Activated T-cell treated with anti-CD3 and anti-CD28 coated beads, Interleukin-2, amount 50 U/mL, for 72 hours (primary cell): ENCODE data around the gene BHLHE41. TPM values are rescaled to one million over a fixed set of nuclear protein-coding genes. Genes with fewer than 3 reads are reported as not detected.

ENCODE experiments used
- ATAC-seq, 2 donors: fragments of 150-1000 bp; cut with Tn5 transposase; replicated peaks in 1 of 2; 2 replicates each; pipeline ENCODE4 v1.10.0; 2021; ENCODE audit warnings: moderate library complexity in 2 of 2, mild to moderate bottlenecking in 1 of 2
- DNase-seq, 2 donors: peaks; one replicate each; pipeline ENCODE4 v3.0.0; 2021 to 2022; ENCODE audit warnings: mixed read lengths in 1 of 2
- H3K27ac Mint-ChIP-seq: one replicate; pipeline ENCODE4 v1.8.0; 2022; ENCODE audit warnings: mild to moderate bottlenecking, moderate library complexity, mixed read lengths
- H3K27me3 Mint-ChIP-seq: one replicate; pipeline ENCODE4 v1.8.0; 2022; ENCODE audit warnings: low read depth, mixed read lengths
- H3K36me3 Mint-ChIP-seq, 2 donors: one replicate each; pipeline ENCODE4 v1.8.0; 2022; ENCODE audit warnings: mixed read lengths in 2 of 2, mild to moderate bottlenecking in 1 of 2; ENCODE audit not compliant: insufficient read depth in 2 of 2
- H3K4me1 Mint-ChIP-seq: one replicate; pipeline ENCODE4 v1.8.0; 2022; ENCODE audit warnings: low read depth, mixed read lengths
- H3K4me3 Mint-ChIP-seq, 2 donors: one replicate each; pipeline ENCODE4 v1.8.0; 2022; ENCODE audit warnings: mild to moderate bottlenecking in 2 of 2, mixed read lengths in 2 of 2, moderate library complexity in 2 of 2
- H3K9me3 Mint-ChIP-seq, 2 donors: one replicate each; pipeline ENCODE4 v1.8.0; 2022; ENCODE audit warnings: mixed read lengths in 2 of 2
- total RNA-seq, 2 donors: library from RNA; stranded (reverse); gene quantifications; one replicate each; pipeline ENCODE4 v1.2.3, GENCODE V29; 2022

BHLHE41 gene
- total RNA-seq, 2 donors from 2014 or later, result not detected

GRCh38 chr12:26150736-26151450 is 26.1 kb upstream of the BHLHE41 start:
- peaks cover 3% of the 10 kb centered on the region for H3K27me3 Mint-ChIP-seq
- no peak overlapping the region for H3K27ac Mint-ChIP-seq
- ATAC-seq (no peak), DNase-seq (no peak)
- no peak overlapping the region for H3K4me3 Mint-ChIP-seq
- no peaks in the 10 kb centered on the region for H3K9me3 Mint-ChIP-seq
- H3K4me1 Mint-ChIP-seq, result no peaks in the 10 kb centered on the region
- H3K36me3 Mint-ChIP-seq, result no peaks in the 10 kb centered on the region

- no peaks in the 10 kb centered on the region for H3K4me1 Mint-ChIP-seq
- H3K27me3 Mint-ChIP-seq, result no peaks in the 10 kb centered on the region
- no peak overlapping the region for H3K27ac Mint-ChIP-seq
- DNase-seq (no peak), ATAC-seq (no peak)
- no peak overlapping the region for H3K4me3 Mint-ChIP-seq
- no peaks in the 10 kb centered on the region for H3K9me3 Mint-ChIP-seq
- H3K36me3 Mint-ChIP-seq, result no peaks in the 10 kb centered on the region
Observed at GRCh38 chr12:26149968-26150500, 25.2 kb upstream of the BHLHE41 start.

- Mint-ChIP-seq H3K36me3 (no peaks in the 10 kb centered on the region), H3K9me3 (no peaks in the 10 kb centered on the region), H3K4me1 (no peaks in the 10 kb centered on the region), H3K27ac (no peak overlapping the region), H3K4me3 (no peak overlapping the region), H3K27me3 (no peaks in the 10 kb centered on the region)
- DNase-seq, result no peak
- no peak for ATAC-seq
Observed at GRCh38 chr12:26148291-26148690, 23.5 kb upstream of the BHLHE41 start.

- Mint-ChIP-seq H3K9me3 (no peaks in the 10 kb centered on the region), H3K27me3 (no peaks in the 10 kb centered on the region), H3K4me3 (no peak overlapping the region), H3K36me3 (no peaks in the 10 kb centered on the region), H3K4me1 (no peaks in the 10 kb centered on the region), H3K27ac (no peak overlapping the region)
- ATAC-seq (no peak), DNase-seq (no peak)
Observed at GRCh38 chr12:26143291-26143690, 18.5 kb upstream of the BHLHE41 start.

- ATAC-seq (no peak), DNase-seq (no peak)
- Mint-ChIP-seq H3K4me1 (no peaks in the 10 kb centered on the region), H3K9me3 (no peaks in the 10 kb centered on the region), H3K4me3 (no peak overlapping the region), H3K27ac (no peak overlapping the region), H3K36me3 (no peaks in the 10 kb centered on the region), H3K27me3 (peaks cover 6% of the 10 kb centered on the region)
Observed at GRCh38 chr12:26138860-26139259, 14.0 kb upstream of the BHLHE41 start.

GRCh38 chr12:26136688-26137087 is 11.9 kb upstream of the BHLHE41 start:
- Mint-ChIP-seq H3K36me3 (no peaks in the 10 kb centered on the region), H3K9me3 (no peaks in the 10 kb centered on the region), H3K4me1 (no peaks in the 10 kb centered on the region), H3K4me3 (no peak overlapping the region), H3K27me3 (peaks cover 23% of the 10 kb centered on the region), H3K27ac (no peak overlapping the region)
- no peak for ATAC-seq
- DNase-seq, result no peak

GRCh38 chr12:26135571-26135970 is 10.7 kb upstream of the BHLHE41 start:
- H3K9me3 Mint-ChIP-seq, result no peaks in the 10 kb centered on the region
- no peak for DNase-seq
- H3K4me3 Mint-ChIP-seq, result no peak overlapping the region
- H3K36me3 Mint-ChIP-seq, result no peaks in the 10 kb centered on the region
- peaks cover 31% of the 10 kb centered on the region for H3K27me3 Mint-ChIP-seq
- H3K4me1 Mint-ChIP-seq, result no peaks in the 10 kb centered on the region
- no peak for ATAC-seq
- H3K27ac Mint-ChIP-seq, result no peak overlapping the region

GRCh38 chr12:26135010-26135420 is 10.2 kb upstream of the BHLHE41 start:
- H3K9me3 Mint-ChIP-seq, result no peaks in the 10 kb centered on the region
- no peak overlapping the region for H3K27ac Mint-ChIP-seq
- ATAC-seq (no peak), DNase-seq (no peak)
- H3K4me1 Mint-ChIP-seq, result no peaks in the 10 kb centered on the region
- no peak overlapping the region for H3K4me3 Mint-ChIP-seq
- H3K27me3 Mint-ChIP-seq, result peaks cover 32% of the 10 kb centered on the region
- no peaks in the 10 kb centered on the region for H3K36me3 Mint-ChIP-seq

GRCh38 chr12:26134540-26134939 is 9.7 kb upstream of the BHLHE41 start:
- H3K36me3 Mint-ChIP-seq, result no peaks in the 10 kb centered on the region
- DNase-seq (no peak), ATAC-seq (no peak)
- no peak overlapping the region for H3K27ac Mint-ChIP-seq
- H3K9me3 Mint-ChIP-seq, result no peaks in the 10 kb centered on the region
- H3K4me3 Mint-ChIP-seq, result no peak overlapping the region
- H3K27me3 Mint-ChIP-seq, result peaks cover 37% of the 10 kb centered on the region
- H3K4me1 Mint-ChIP-seq, result no peaks in the 10 kb centered on the region

GRCh38 chr12:26133521-26133920 is 8.7 kb upstream of the BHLHE41 start:
- no peaks in the 10 kb centered on the region for H3K9me3 Mint-ChIP-seq
- H3K4me3 Mint-ChIP-seq, result no peak overlapping the region
- no peaks in the 10 kb centered on the region for H3K36me3 Mint-ChIP-seq
- peaks cover 47% of the 10 kb centered on the region for H3K27me3 Mint-ChIP-seq
- ATAC-seq (no peak), DNase-seq (no peak)
- no peak overlapping the region for H3K27ac Mint-ChIP-seq
- no peaks in the 10 kb centered on the region for H3K4me1 Mint-ChIP-seq

- H3K27ac Mint-ChIP-seq, result no peak overlapping the region
- H3K36me3 Mint-ChIP-seq, result no peaks in the 10 kb centered on the region
- no peak overlapping the region for H3K4me3 Mint-ChIP-seq
- DNase-seq (no peak), ATAC-seq (no peak)
- peaks cover 54% of the 10 kb centered on the region for H3K27me3 Mint-ChIP-seq
- no peaks in the 10 kb centered on the region for H3K9me3 Mint-ChIP-seq
- no peaks in the 10 kb centered on the region for H3K4me1 Mint-ChIP-seq
Observed at GRCh38 chr12:26132866-26133265, 8.0 kb upstream of the BHLHE41 start.

- H3K27me3 Mint-ChIP-seq, result peaks cover 63% of the 10 kb centered on the region
- no peaks in the 10 kb centered on the region for H3K36me3 Mint-ChIP-seq
- H3K4me1 Mint-ChIP-seq, result peaks cover 4% of the 10 kb centered on the region
- ATAC-seq, result no peak
- no peaks in the 10 kb centered on the region for H3K9me3 Mint-ChIP-seq
- H3K27ac Mint-ChIP-seq, result no peak overlapping the region
- no peak overlapping the region for H3K4me3 Mint-ChIP-seq
- no peak for DNase-seq
Observed at GRCh38 chr12:26131936-26132335, 7.1 kb upstream of the BHLHE41 start.

- Mint-ChIP-seq H3K27me3 (peaks cover 69% of the 10 kb centered on the region), H3K4me1 (peaks cover 10% of the 10 kb centered on the region), H3K4me3 (no peak overlapping the region), H3K27ac (no peak overlapping the region), H3K36me3 (no peaks in the 10 kb centered on the region), H3K9me3 (no peaks in the 10 kb centered on the region)
- ATAC-seq (no peak), DNase-seq (no peak)
Observed at GRCh38 chr12:26130728-26131127, 5.9 kb upstream of the BHLHE41 start.

GRCh38 chr12:26128168-26128567 is 3.3 kb upstream of the BHLHE41 start:
- Mint-ChIP-seq H3K9me3 (no peaks in the 10 kb centered on the region), H3K27me3 (peaks cover 82% of the 10 kb centered on the region), H3K4me1 (peaks cover 32% of the 10 kb centered on the region), H3K27ac (no peak overlapping the region), H3K36me3 (no peaks in the 10 kb centered on the region), H3K4me3 (no peak overlapping the region)
- ATAC-seq (no peak), DNase-seq (no peak)
